Measurements from ENCODE around the gene EMP3.
"Not testable (repeated sequence)": the region's sequence is repeated elsewhere in the genome, so short reads cannot be mapped to it uniquely, and the experiment has no call there.

The EMP3 gene

DNA sequence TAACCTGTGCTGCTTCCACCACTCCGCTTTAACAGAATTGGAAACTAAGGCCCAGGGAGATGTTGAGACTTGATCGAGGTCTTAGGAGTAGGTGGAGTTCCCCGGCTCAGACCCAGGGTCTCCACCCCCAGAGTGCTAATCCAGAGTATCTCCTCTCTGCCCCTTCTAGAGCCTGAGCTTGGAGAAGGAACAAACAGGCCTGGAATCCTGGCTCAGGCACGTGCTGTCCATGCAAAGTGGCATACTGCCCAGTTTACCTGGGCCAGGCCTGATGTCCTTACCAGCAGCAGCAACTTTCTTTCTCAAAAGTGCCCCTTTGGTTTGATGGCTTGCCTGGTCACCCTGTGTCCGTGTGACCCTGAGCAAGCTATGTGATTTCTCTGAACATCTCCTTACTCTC, 42.5 kb downstream of the EMP3 start:
- Histone ChIP-seq H3K4me1 (ENCODE audit: low read length) (peaks cover 9% of the 10 kb centered on the region), H3K36me3 (replicated peaks; ENCODE audit: low read depth, low read length) (no peaks in the 10 kb centered on the region), H3K27ac (ENCODE audit: low read length) (no peak overlapping the region), H3K9ac (ENCODE audit: low read length) (no peak overlapping the region), H3K4me2 (ENCODE audit: low read length) (no peak overlapping the region), H3K79me2 (ENCODE audit: low read length) (no peaks in the 10 kb centered on the region), H3K9me3 (ENCODE audit: insufficient read depth, low read length) (no peaks in the 10 kb centered on the region), H2AFZ (ENCODE audit: low read depth, low read length) (no peak overlapping the region), H3K27me3 (ENCODE audit: low read depth, low read length) (no peaks in the 10 kb centered on the region), H3K4me3 (ENCODE audit: low read length) (no peak overlapping the region), H4K20me1 (ENCODE audit: insufficient read depth, low read length) (no peaks in the 10 kb centered on the region)
- TF ChIP-seq EZH2phosphoT487 (IDR thresholded peaks at IDR 0.05; ENCODE audit: low read depth), result no peak
- TF ChIP-seq, protein P1, sequence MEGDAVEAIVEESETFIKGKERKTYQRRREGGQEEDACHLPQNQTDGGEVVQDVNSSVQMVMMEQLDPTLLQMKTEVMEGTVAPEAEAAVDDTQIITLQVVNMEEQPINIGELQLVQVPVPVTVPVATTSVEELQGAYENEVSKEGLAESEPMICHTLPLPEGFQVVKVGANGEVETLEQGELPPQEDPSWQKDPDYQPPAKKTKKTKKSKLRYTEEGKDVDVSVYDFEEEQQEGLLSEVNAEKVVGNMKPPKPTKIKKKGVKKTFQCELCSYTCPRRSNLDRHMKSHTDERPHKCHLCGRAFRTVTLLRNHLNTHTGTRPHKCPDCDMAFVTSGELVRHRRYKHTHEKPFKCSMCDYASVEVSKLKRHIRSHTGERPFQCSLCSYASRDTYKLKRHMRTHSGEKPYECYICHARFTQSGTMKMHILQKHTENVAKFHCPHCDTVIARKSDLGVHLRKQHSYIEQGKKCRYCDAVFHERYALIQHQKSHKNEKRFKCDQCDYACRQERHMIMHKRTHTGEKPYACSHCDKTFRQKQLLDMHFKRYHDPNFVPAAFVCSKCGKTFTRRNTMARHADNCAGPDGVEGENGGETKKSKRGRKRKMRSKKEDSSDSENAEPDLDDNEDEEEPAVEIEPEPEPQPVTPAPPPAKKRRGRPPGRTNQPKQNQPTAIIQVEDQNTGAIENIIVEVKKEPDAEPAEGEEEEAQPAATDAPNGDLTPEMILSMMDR (IDR thresholded peaks at IDR 0.05; ENCODE audit: low read depth, low read length), result no peak

DNA sequence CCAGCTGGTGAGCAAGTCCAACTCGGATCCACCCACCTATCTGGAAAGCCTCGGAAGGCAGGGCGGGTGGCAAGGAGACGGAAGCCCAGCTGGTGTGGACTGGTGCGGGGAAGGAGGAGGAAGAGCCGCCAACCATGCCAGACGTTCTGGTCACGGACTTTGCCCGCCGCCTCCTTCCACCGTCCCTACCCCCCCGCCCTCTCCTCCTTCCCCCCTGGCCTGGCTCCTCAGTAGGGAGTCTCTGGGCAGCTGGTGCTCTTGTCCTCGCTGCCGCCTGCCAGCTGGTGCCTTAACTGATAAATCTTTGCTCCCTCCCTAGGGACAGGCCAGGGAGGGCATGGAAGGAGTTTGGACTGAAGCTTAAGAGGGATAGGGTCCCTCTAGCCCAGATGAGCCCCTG, 43.6 kb downstream of the EMP3 start:
- Histone ChIP-seq H3K4me1 (ENCODE audit: low read length) (peaks cover 8% of the 10 kb centered on the region), H3K4me2 (ENCODE audit: low read length) (no peak overlapping the region), H3K36me3 (replicated peaks; ENCODE audit: low read depth, low read length) (no peaks in the 10 kb centered on the region), H2AFZ (ENCODE audit: low read depth, low read length) (no peak overlapping the region), H3K27me3 (ENCODE audit: low read depth, low read length) (no peaks in the 10 kb centered on the region), H3K4me3 (ENCODE audit: low read length) (no peak overlapping the region), H3K27ac (ENCODE audit: low read length) (no peak overlapping the region), H3K79me2 (ENCODE audit: low read length) (no peaks in the 10 kb centered on the region), H3K9ac (ENCODE audit: low read length) (no peak overlapping the region), H4K20me1 (ENCODE audit: insufficient read depth, low read length) (no peaks in the 10 kb centered on the region), H3K9me3 (ENCODE audit: insufficient read depth, low read length) (no peaks in the 10 kb centered on the region)
- no peak for TF ChIP-seq EZH2phosphoT487 (IDR thresholded peaks at IDR 0.05; ENCODE audit: low read depth)
- TF ChIP-seq, protein P1 (IDR thresholded peaks at IDR 0.05; ENCODE audit: low read depth, low read length), result no peak

DNA sequence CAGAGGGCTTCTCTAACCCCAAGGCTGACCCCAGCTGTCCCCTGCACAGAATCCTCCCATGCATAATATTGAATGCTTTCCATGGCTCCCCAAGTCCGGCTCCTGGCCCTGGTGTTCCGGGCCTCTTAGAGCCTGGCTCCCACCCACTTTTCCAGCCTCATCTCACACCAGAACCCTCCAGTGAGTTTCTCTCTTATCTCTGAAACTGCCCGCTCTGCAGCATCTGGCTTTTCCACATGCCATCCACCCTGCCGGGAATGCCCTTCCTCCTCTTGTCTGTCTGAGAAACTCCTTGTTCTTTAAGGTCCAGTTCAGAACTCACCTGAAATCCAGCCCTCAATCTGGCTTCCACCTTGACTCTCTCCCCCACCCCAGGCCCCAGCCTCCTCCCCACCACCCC, 45.6 kb downstream of the EMP3 start:
- TF ChIP-seq, protein P1 (IDR thresholded peaks at IDR 0.05; ENCODE audit: low read depth, low read length), result no peak
- no peak for TF ChIP-seq EZH2phosphoT487 (IDR thresholded peaks at IDR 0.05; ENCODE audit: low read depth)
- Histone ChIP-seq H3K9me3 (ENCODE audit: insufficient read depth, low read length) (no peaks in the 10 kb centered on the region), H3K27me3 (ENCODE audit: low read depth, low read length) (no peaks in the 10 kb centered on the region), H4K20me1 (ENCODE audit: insufficient read depth, low read length) (no peaks in the 10 kb centered on the region), H3K36me3 (replicated peaks; ENCODE audit: low read depth, low read length) (no peaks in the 10 kb centered on the region), H3K79me2 (ENCODE audit: low read length) (no peaks in the 10 kb centered on the region), H3K4me1 (ENCODE audit: low read length) (no peaks in the 10 kb centered on the region), H3K4me3 (ENCODE audit: low read length) (no peak overlapping the region), H2AFZ (ENCODE audit: low read depth, low read length) (no peak overlapping the region), H3K4me2 (ENCODE audit: low read length) (no peak overlapping the region), H3K27ac (ENCODE audit: low read length) (no peak overlapping the region), H3K9ac (ENCODE audit: low read length) (no peak overlapping the region)

DNA sequence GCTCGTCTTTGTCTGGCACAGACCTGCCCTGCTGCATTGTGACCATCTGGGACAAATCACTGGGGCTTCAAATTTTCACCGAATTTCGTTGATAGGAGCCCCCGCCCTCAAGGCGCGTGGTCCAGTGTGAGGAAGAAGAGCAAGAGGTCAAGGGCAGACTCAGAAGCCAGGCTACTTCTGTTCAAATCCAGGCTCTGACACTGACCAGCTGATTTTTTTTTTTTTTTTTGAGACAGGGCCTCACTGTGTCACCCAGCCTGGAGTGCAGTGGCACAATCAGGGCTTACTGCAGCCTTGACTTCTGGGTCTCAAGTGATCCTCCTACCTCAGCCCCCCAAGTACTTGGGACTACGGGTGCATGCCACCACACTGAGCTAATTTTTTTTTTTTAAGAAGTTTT, 46.0 kb downstream of the EMP3 start:
- Histone ChIP-seq H3K79me2 (ENCODE audit: low read length) (no peaks in the 10 kb centered on the region), H3K9me3 (ENCODE audit: insufficient read depth, low read length) (no peaks in the 10 kb centered on the region), H3K4me3 (ENCODE audit: low read length) (no peak overlapping the region), H3K4me2 (ENCODE audit: low read length) (no peak overlapping the region), H3K9ac (ENCODE audit: low read length) (no peak overlapping the region), H3K4me1 (ENCODE audit: low read length) (no peaks in the 10 kb centered on the region), H3K27ac (ENCODE audit: low read length) (no peak overlapping the region), H4K20me1 (ENCODE audit: insufficient read depth, low read length) (no peaks in the 10 kb centered on the region), H3K36me3 (replicated peaks; ENCODE audit: low read depth, low read length) (no peaks in the 10 kb centered on the region), H3K27me3 (ENCODE audit: low read depth, low read length) (no peaks in the 10 kb centered on the region), H2AFZ (ENCODE audit: low read depth, low read length) (no peak overlapping the region)
- TF ChIP-seq EZH2phosphoT487 (IDR thresholded peaks at IDR 0.05; ENCODE audit: low read depth), result no peak
- TF ChIP-seq, protein P1 (IDR thresholded peaks at IDR 0.05; ENCODE audit: low read depth, low read length), result no peak

DNA sequence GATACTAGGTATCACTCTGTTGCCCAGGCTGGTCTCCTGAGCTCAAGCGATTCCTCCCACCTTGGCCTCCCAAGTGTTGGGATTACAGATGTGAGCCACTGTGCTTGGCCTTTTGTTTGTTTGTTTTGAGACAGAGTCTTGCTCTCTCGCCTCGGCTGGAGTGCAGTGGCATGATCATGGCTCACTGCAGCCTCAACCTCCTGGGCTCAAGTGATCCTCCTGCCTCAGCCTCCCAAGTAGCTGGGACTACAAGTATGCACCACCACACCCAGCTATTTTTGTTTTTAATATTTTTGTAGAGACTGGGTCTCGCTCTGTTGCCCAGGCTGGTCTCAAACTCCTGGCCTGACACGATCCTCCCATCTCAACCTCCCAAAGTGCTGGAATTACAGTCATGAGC, 46.4 kb downstream of the EMP3 start:
- not testable (repeated sequence) for H3K36me3 ChIP-seq (replicated peaks; ENCODE audit: low read depth, low read length); H2AFZ ChIP-seq (ENCODE audit: low read depth, low read length); H3K4me1 ChIP-seq (ENCODE audit: low read length); H4K20me1 ChIP-seq (ENCODE audit: insufficient read depth, low read length); H3K27ac ChIP-seq (ENCODE audit: low read length); H3K4me3 ChIP-seq (ENCODE audit: low read length); H3K9ac ChIP-seq (ENCODE audit: low read length); H3K79me2 ChIP-seq (ENCODE audit: low read length); H3K4me2 ChIP-seq (ENCODE audit: low read length); H3K9me3 ChIP-seq (ENCODE audit: insufficient read depth, low read length); H3K27me3 ChIP-seq (ENCODE audit: low read depth, low read length)

Measured in OCI-LY3 (cell line).